OCI-LY7 (cell line): ENCODE results near the gene RRH.

Experiments
- CTCF ChIP-seq: fragments of 200-600 bp; sonication (generic); conservative IDR thresholded peaks from 2 replicates; pipeline ENCODE4 v1.5.1; 2014; ENCODE audit warnings: mild to moderate bottlenecking, antibody characterized with exemption, low read length, moderate library complexity, mixed read lengths
- EZH2phosphoT487 ChIP-seq: fragments of 200-600 bp; sonication (generic); IDR thresholded peaks from 2 replicates; pipeline ENCODE4 v1.6.1; 2018; ENCODE audit warnings: low read depth, borderline replicate concordance, mild to moderate bottlenecking, mixed run types, antibody characterized with exemption, low read length, moderate library complexity, mixed read lengths

- TF ChIP-seq CTCF (no peak), EZH2phosphoT487 (no peak)
Observed at GRCh38 chr4:109846395-109847098, 18.8 kb downstream of the RRH start.
